Skeletal muscle cell (primary cell): ENCODE measurements around the gene ESYT3.
"Not testable (repeated sequence)": the region's sequence is repeated elsewhere in the genome, so short reads cannot be mapped to it uniquely, and the experiment has no call there.

Source experiments
- DNase-seq: peaks from one replicate; pipeline ENCODE4 v3.0.0-alpha.2; 2010; ENCODE audit warnings: low read depth
- H3K4me3 ChIP-seq: 2 replicates; pipeline ENCODE4 v1.5.1; 2011; ENCODE audit warnings: low read depth, mild to moderate bottlenecking, control low read depth, low read length, moderate library complexity

ESYT3 gene

DNA sequence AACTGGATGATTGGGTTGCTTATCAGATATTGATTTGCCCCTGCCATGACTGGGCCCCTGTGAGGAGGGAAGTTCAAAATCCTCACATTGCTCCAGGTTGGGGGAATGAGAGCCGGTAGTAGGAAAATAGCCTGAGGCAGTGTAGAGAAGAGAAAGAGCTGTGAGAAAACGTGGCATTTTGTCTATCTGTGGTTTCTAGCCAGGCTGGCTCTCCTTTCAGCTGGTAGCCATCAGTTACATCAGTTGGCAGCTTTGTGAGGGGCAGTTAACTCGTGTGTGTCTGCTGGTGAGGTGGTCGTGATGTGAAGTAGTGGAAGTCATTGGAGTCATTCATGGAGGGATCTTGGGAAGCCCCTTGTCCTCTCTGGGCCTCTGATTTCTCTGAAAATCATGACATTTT lies 5.2 kb downstream of the ESYT3 start:
- no peak for DNase-seq
- H3K4me3 ChIP-seq, result no peak overlapping the region

DNA sequence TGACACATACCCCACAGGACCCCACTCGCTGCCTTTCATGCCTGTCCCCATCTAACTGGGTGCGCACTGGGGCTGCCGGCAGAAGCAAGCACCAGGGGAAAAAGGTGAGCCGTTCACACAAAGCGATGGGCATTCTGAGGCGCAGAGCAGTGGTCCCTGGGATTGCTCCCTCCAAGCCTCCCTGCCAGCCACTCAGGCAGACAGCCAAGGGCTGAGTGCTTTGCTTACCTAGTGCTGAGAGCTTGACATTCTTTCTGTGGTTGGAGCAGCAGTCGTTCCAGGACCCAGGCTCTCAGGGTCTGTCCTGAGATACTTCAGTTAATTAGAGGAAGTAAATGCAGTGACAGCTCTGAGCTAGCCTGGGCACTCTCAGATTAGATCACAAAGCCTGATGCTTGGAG lies 5.7 kb downstream of the ESYT3 start:
- H3K4me3 ChIP-seq, result no peak overlapping the region
- no peak for DNase-seq

DNA sequence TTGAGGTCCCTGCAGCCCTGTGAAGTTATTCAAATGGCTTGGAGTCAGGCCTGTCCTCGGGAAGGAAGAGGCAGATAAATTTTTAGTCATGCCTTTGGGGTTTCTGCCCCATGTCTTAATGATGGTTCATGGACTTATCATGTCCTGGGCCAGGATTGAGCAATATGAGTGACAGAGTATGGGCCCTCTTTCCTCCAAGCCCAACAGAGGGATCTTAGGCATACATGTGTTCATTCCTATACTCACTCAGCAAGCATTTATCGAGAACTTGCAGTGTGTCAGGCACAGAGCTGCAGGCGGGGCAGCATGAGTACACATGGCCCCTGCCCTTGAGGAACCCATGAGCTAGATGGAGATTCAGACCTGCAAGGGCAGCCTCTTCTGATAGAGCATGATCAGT lies 6.2 kb downstream of the ESYT3 start:
- no peak overlapping the region for H3K4me3 ChIP-seq
- no peak for DNase-seq

DNA sequence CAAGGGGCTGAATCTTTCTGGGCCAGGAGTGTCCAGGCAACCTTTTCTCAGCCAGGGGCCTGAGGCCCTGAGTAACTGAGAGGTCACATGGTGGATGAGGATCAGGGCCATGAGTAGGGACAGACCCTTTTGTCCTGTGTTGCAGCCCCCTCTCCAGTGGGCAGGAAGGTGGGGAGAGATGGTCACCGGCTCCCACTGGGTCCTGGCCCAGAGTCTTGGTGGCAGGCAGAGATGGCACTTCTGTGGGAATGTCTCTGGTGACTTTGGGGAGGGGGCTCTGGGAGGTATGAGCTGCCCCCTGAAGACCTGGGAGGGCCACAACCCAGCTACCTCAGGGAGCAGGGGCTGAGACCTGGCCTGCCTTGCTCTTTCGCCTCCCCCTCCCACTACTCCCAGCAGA lies 6.8 kb downstream of the ESYT3 start:
- no peak overlapping the region for H3K4me3 ChIP-seq
- no peak for DNase-seq

DNA sequence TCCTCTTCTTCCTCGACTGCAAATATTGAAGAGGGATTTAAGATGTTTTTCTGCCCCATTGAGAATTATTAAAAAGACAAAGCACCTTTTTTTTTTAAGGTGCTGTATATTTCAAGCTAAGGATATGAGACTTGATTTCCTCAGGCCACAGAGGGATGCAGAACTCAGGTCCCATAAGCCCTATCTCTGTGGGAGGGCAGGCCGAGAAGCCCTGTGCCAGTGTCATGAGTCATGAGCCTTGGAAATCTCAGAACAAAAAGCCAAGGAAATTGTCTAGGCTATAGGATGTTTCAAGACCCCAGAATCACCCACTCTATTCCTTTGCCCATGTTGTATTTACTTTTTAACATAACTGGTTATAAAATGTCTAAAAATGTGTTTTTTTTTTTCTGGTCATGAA lies 7.3 kb downstream of the ESYT3 start:
- H3K4me3 ChIP-seq, result no peak overlapping the region
- no peak for DNase-seq

DNA sequence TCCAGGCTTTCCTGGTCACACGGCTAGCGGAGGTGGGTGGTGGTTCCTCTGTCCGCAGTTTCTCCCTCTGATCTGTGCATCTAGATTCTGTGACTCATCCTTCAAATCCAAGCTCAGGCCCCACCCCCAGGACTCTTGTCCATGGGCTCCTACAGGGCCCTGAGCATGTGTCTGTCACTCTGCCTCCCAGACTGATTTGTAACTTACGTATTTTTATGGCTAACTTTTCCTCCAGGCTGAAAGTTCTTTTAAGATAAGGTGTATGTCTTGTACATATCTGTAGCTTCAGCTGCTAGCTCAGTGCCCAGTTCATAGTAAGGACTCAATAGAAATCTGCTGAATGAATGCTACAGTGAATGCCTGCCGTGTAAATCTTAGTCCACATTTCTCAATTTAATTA lies 8.0 kb downstream of the ESYT3 start:
- no peak for DNase-seq
- H3K4me3 ChIP-seq, result no peak overlapping the region

DNA sequence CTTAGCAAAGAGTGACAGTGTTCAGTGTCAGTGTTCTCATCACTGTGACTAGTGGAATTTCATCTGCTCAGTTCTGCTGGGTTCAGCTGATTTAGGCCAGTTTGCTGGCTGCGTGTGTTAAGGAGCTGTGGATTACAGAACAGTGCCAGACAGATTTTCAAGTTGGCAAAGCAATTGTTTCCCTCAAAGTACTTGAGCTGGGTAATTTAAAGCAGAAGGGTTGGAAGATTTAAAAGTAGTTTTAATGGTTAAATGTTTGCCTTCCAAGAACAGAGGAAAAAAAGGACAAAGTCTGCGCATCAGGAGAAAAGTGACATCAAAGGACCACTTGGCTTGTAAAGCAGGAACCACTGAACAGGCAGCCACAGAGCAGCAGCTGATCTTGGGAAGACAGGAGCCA lies 8.7 kb downstream of the ESYT3 start:
- DNase-seq, result no peak
- no peak overlapping the region for H3K4me3 ChIP-seq

DNA sequence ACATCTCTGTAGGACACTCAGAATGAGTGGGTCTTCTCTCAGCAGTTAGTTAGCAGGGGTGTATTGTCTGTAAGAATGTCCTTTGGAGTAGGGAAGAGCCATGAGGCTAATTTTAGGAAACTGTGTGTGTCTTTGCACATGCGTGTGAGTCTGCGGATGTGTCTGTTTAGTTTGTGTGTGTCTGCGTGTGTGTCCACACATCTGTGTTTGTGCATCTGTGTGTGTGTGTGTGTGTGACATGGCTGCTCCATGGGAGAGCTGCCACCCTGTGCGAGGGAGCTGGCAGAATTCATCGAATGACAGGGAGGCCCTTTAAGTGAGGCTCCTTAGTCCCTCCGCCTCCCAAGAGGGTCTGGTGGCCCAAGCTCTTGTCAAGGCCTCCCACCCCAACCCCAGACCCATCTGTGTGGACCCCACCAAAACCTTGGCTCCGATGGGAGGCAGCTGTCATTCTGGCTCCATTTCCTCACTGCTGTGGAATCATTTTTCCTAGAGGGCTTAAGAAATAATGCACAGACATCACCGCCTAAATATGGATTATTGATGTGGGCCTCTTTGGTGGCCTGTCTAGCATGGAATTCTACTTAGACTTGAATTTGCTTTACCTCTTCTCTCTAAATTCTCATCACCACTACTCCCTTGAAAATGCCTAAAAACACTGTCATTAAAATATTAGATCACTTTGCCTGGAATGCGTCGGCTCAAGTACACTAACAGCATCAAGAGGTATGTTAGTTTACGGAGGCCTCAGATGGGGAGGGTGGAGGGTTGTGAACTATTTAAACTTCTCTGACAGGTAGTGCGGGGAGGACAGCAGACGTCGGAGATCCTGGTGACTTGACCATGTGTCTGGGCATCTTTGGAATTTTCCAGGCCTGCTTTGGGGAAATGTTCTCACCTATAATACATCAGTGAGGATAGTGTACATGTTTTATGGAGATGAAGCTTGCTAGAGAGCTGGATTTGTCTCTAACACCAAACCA lies 9.4 kb downstream of the ESYT3 start:
- DNase-seq, result no peak

DNA sequence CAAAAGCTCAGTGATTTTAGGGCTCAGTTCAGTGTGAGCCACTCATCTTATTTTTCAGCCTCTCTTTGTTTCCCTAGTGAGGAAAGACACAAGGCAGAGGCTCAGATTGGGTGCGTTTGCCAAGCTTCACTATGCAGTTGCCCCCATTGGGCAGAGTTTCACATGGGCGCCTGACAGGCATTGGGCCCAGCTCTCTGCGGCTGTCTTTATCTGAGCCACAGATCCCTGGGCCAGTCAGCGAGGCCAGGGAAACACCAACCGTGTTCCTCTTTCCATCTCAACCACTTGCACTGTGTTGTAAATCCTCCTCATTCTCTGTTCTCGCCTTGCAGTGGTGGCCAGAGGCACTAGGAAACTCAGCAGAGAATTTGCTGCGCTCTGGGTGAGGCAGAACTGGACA lies 10.8 kb downstream of the ESYT3 start:
- DNase-seq, result no peak
- H3K4me3 ChIP-seq, result no peak overlapping the region

More for the DNA sequence above, 9.4 kb downstream of the ESYT3 start:
- no peak overlapping the region for H3K4me3 ChIP-seq

DNA sequence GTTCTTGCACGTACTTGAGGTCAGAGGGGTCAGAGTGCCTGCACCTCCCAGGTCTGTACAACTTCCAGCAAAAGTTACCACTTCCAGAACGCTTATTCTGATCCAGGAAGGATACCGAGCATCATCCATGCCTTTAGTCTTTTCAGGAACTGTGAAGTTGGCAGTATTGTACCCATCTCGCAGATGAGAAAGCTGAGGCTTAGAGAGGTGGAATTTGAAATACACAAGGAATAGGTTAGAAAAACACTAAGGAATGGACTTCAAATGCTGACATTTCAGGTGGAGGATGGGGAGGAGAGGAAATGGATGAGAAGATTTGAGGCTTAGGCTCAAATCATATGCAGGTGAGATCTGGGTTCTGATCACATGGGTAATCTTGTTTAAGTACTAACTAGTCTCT lies 11.2 kb downstream of the ESYT3 start:
- no peak overlapping the region for H3K4me3 ChIP-seq
- no peak for DNase-seq

DNA sequence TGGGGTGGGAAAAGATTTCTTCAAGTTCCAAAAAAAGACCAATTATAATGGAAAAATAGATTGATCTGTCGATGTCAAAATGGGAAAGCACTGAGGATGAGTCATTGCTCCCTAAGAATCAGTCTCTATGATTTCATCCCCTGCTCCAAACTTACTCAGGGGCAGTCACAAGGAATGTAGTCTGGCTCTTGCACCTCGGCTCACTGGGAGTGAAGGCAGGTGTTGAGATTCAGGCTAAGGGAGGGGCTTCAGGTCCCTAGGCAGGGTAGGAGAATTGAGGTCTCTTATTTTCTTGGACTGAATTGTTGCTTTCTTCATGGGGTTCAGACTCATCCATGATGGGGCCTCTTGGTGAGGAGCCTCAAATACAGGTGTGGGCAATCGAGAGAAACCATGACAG lies 14.2 kb downstream of the ESYT3 start:
- DNase-seq, result no peak
- H3K4me3 ChIP-seq, result no peak overlapping the region

DNA sequence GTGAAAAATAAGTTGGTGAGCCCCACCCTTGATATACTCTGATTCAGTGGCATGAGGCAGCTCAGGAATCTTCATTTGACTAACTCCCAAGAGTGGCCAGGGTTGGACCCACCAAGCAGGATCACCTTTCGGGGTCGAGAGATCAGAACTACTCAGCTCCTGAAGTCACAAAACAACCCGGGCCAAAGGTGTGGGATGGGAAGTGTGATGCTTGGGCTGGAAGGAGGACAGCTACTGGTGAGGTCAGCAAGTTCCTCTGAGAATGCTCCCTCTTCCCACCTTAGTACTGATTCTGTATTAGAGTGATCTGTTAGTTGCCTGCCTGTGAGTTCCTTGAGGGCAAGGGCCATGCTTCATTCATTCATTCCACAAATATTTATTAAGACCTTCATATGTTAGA lies 15.1 kb downstream of the ESYT3 start:
- DNase-seq, result no peak

DNA sequence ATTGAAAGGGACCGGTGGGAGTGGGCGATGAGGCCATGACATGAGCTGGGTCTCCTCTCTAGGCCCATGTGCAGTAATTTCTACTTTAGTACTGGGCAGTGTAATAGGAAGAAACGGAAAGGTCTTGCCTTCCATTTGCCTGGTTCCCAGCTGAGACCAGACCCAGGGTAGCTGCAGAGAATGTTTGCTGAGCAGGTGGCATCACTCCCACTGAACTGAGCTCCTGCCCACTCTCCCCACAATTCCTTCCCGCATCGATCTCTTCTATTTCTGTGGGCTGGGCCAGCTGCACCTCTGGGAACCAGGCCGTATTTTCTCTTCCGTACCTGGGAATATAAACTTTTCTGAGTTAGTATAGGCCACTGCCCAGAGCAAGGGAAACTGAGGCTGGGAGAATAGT lies 15.8 kb downstream of the ESYT3 start:
- H3K4me3 ChIP-seq, result no peak overlapping the region
- DNase-seq, result no peak

More for the DNA sequence above, 15.1 kb downstream of the ESYT3 start:
- H3K4me3 ChIP-seq, result no peak overlapping the region

DNA sequence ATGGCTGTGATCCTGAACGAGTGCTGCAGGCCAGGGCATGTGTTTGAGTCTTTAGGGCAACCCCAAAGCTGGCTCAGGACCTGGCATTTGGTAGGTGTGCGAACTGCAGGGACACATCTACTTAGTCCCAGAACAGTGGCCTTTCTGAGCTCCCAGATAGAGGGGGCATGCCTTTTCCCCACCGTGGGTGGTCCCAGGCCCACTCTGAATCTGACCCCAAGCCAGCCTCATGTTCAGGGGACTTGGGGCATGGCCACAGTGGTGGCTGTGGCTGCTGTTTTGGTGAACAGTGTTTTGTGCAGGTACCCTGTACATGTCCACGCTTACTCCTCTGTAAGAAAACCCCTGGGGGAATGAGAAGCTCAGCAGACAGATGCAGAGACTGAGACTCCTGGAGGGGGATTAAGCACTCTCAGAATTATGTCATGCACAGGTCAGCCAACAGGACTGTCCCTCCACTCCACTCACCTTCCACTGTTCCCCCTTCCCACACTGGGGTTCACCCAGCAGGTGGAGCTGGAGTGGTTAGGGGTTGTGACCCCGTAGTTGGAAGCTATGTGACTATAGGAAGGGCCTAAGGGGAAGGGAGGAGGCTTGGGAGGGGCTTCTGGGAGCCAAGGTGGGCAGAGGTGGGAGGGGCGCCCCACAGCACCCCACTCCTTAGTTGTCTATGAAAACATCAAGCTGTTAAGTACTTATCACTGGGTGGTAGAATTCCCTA lies 16.4 kb downstream of the ESYT3 start:
- DNase-seq, result no peak
- H3K4me3 ChIP-seq, result no peak overlapping the region

DNA sequence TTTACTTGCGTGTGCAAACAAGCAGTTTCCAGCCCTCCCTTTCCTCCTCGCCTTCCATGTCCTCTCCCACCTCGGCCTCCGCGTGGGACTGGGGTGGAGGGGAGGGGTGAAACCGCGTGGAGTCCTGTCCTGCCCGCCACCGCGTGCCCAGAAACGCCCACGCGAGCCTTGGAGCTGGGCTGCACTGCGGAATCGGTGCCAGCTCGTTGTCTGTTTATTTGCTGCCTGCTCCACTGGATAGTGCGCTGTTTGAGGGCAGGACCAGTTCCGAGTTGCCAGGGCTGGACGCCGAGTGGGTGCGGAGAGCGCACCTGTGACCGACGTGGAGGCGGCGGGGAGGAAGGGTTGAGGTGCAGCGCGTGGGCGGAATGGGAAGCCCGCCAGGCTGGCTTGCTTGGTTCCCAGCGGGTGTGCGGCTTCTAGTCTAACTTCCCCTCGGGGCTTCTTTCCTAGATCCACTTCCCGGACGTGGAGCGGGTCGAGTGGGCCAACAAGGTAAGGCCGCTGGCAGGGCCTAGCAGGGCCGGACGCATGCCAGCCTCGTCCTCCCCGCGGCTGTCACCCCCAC lies 17.3 kb downstream of the ESYT3 start:
- no peak for DNase-seq

DNA sequence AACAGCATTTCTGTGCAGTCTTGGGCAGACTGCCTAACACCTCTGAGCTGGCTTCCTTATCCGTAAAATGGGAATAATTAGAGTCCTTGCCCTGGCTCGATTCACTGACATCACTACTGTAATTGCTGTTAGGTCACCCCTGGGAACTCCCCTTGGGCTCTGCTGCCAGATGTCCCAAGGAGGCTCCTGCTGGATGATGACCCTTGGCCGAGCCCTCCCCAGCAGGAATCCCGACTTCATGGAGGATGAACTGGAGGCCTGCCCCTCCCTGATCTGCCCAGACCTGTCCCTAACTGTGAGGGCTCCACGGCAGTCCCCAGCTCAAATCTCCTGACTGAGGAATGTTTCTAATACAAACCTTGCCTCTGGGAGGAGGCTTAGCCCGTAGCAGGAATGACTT lies 18.0 kb downstream of the ESYT3 start:
- DNase-seq, result no peak
- H3K4me3 ChIP-seq, result no peak overlapping the region

More for the DNA sequence above, 17.3 kb downstream of the ESYT3 start:
- H3K4me3 ChIP-seq, result no peak overlapping the region

DNA sequence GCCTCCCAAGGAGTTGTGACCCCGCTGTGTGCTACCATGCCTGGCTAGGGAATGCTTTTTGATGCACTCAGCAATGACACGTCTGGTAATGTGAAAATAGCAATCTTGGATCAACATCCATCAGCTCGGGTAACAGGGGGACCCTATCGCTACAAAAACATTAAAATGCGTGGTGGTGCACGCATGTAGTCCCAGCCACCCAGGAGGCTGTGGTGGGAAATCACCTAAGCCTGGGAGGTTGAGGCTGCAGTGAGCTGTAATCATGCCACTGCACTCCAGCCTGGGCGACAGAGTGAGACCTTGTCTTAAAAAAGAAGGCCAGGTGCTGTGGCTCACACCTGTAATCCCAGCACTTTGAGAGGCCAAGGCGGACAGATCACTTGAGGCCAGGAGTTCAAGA lies 19.5 kb downstream of the ESYT3 start:
- not testable (repeated sequence) for DNase-seq, H3K4me3 ChIP-seq

DNA sequence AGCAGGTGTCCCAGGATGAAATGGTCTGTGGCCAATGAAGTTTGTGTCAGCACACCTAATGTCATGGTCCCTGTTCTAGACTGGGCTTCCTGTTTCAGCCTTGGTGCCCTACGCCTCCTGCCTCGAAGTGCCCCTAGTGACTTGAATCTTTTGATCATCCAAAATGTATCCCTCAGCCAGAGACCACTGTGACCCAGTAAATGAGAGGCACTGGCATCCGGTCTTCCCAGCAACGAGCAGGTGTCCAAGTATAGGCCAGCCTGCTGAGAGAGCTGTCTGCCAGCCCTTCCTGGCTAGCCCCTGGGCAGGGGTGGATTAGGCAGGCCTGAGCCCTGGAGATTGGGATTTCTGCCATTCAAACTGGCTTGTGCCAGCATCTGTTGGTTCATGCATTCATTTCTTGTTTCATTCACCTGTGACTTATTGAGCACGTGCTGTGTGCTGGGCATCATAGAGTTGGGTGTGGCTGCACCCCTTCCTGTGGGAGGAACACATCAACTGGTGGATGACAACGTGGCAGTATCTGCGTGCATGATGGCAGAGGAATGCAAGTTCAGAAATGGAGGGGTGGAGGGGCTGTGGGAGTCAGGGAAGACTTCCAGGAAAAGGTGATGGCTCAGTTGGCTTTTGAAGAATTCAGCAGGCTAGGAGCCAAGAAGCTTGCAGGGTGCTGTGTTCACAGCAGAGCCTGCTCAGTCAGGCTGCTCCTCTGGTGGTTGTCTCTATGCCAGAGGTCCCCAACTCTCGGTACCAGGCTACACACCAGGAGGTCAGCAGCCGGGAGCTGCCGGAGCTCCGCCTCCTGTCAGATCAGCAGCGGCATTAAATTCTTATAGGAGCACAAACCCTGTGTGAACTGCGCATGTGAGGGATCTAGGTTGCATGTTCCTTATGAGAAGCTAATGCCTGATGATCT lies 21.6 kb downstream of the ESYT3 start:
- no peak for DNase-seq
- no peak overlapping the region for H3K4me3 ChIP-seq
